Subcutaneous adipose tissue (tissue), 4 donors: ENCODE data around the gene GEMIN2. TPM values are rescaled to one million over a fixed set of nuclear protein-coding genes. Genes with fewer than 3 reads are reported as not detected.

Experiments
- total RNA-seq, 4 donors: library from RNA; depleted of rRNA; stranded (reverse); fragments of >200 nt; gene quantifications; one replicate each; pipeline ENCODE4 v1.1.0, GENCODE V29; 2016
- TF ChIP-seq, protein P1 (sequence below): fragments of 450-650 bp; IDR thresholded peaks from one replicate; pipeline ENCODE4 v1.5.1; 2016; ENCODE audit warnings: low read depth, mild to moderate bottlenecking, control low read depth, antibody characterized with exemption, moderate library complexity

Gene GEMIN2
- total RNA-seq, 4 donors from 2014 or later: 13.9 to 20.3 (median 15.7) TPM

DNA sequence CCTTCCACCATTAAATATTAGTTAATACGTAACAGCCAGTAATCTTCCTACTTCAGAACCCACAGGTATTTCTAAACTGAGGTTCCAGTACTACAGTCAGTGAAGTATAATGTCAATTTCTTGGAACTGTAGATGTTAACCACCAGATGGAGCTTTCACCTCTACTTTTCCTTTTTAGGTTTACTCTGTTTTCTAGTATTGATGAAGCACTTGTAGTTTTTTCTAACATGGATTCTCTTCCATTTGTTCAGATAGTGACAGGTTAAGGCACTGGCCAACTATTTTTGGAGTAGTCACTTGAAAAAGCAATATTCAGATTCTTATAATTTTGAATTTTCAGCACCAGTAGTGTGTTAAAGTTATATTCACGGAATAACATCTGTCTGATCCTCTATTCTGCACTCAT, 6.5 kb upstream of the GEMIN2 start:
- TF ChIP-seq, protein P1, sequence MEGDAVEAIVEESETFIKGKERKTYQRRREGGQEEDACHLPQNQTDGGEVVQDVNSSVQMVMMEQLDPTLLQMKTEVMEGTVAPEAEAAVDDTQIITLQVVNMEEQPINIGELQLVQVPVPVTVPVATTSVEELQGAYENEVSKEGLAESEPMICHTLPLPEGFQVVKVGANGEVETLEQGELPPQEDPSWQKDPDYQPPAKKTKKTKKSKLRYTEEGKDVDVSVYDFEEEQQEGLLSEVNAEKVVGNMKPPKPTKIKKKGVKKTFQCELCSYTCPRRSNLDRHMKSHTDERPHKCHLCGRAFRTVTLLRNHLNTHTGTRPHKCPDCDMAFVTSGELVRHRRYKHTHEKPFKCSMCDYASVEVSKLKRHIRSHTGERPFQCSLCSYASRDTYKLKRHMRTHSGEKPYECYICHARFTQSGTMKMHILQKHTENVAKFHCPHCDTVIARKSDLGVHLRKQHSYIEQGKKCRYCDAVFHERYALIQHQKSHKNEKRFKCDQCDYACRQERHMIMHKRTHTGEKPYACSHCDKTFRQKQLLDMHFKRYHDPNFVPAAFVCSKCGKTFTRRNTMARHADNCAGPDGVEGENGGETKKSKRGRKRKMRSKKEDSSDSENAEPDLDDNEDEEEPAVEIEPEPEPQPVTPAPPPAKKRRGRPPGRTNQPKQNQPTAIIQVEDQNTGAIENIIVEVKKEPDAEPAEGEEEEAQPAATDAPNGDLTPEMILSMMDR: no peak

DNA sequence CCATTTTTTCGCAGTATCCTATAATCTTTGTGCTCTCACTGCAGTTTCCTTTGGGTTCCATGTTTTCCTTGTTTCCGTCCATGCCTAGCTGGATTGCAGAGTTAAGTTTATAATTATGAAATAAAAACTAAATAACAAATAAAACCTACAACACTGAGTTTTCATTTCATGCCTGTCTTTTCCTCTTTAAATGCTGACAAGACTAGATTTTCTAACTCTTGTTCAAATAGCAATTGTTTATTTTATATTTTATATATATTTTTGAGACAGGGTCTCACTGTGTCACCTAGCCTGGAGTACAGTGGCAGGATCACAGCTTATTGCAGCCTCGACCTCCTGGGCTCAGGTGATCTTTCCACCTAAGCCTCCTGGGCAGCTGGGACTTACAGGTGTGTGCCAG, 5.3 kb upstream of the GEMIN2 start:
- TF ChIP-seq, protein P1: no peak

DNA sequence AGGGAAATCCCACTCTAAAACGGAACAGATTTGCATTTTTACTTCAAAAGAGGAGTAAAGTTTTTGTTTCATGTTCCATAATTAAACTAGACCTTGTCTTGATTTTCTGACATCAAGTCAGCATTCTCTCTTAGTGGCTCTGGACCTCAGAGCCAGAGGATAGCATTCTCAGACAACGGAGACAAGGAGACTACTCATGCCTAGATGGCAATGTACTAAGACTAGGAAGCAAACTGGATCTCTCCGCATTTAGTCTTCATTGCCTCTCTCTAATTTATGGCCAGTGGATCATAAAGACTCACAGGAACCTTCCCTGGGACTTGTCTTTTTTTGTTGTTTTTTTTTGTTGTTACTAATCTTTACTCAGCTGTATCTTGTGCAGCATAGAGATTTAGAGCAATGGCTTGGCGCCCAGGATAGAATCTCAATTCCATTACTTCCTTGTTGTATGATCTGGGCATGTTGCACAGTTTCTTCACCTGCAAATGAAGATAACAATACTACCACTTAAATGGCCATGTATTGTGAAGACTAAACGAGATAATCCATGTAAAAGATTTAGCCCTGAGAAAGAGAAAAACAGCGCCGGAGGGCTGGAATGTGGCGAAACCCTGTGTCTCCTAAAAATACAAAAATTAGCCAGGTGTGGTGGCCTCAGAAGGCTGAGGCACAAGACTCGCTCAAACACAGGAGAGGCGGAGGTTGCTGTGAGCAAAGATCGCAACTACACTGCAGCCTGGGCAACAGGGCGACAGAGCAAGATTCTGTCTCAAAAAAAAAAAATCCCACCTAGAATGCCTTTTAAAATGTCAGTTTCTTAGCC, 4.0 kb upstream of the GEMIN2 start:
- TF ChIP-seq, protein P1: no peak

DNA sequence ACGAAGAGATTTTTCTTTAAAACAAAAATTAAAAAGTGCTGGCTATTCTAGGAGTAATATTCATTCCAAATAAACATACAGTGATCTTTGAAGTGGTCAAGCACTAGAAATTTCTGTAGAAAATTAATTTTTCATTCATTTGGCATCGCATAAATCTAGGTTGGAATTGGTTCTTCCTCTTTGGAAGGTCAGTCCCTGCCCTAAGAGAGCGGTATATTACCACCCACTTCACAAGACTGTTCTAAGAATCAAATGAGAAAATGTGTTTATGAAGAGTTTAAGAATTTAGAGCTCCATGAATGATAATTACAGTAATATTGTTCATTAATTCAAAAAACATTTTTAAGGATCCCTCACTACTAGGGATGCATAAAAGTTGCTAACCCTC, 444 bp upstream of the GEMIN2 start:
- TF ChIP-seq, protein P1: no peak

DNA sequence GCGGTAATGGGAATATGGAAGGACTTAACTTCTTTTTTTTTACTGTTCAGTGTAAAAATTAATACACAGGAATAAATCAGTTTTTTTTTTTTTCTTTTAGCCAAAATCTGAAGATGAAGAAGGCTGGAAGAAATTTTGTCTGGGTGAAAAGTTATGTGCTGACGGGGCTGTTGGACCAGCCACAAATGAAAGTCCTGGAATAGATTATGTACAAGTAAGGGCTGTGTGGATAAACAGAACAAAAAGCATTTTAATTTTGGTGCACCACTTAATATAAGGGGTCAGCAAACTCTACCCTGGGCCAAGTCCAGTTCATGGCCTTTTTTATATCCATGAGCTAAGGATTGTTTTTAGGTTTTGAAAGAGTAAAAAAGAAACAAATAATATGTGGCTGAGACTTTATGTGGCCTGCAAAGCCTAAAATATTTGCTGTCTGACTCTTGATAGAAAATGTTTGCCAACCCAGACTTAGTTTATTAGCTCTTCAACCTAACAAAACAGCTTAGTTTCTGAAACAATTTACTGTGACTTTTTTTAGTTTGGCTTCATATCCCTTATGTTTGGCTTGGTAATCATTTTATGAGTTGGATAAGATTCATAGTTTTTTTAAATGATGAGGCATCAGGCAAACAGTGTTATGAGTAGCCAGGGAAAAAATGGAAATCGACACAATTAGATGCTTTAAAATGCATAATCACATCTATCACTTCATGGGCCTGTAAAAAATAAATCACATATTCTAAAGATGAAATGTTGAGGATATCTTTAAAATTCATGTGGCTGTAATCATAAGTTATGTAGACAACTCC, 8.4 kb downstream of the GEMIN2 start:
- TF ChIP-seq, protein P1: no peak

DNA sequence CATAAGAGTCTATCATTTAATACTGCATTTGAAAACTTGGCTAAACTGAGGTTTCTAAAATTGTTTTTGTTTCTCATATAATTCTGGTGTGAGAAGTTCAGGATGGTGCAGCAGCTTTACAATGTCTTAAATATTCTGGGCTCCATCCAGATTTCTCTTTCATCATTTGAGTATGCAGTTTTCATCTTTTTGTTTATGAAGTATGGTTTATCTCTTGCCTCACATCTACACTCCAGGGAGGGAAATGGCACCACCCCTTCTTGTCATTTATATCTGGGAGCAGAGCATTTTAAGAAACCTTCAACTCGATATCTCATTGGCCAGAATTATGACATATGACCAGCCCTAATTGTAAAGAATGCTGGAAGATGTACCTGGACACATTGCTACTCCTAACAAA, 24.3 kb downstream of the GEMIN2 start:
- TF ChIP-seq, protein P1: no peak

DNA sequence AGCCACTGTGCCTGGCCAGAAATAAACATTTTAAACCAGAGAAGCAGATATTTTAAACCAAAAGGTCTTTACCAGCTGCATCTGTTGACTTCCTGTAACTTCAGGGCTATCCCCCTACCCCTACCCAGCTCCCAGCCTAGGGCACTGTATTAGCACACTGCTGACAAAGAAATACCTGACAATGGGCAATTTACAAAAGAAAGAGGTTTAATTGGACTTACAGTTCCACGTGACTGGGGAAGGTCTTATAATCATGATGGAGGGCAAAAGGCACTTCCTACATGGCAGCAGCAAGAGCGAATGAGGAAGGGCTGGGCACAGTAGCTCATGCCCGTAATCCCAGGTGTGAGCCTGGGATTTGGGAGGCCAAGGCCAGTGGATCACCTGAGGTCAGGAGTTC, 26.0 kb downstream of the GEMIN2 start:
- TF ChIP-seq, protein P1: no peak
